GM12878 (cell line): ENCODE measurements around the gene MARCHF2. TPM values are rescaled to one million over a fixed set of nuclear protein-coding genes. Genes with fewer than 3 reads are reported as not detected.
A peak's percentile ranks its signal among the peaks of the same experiment; 100 is the strongest.

ENCODE experiments used
- ATAC-seq: fragments of 200-7000 bp; cut with Tn5 transposase; 3 replicates; pipeline ENCODE4 v1.9.1; 2020; ENCODE audit warnings: mild to moderate bottlenecking, moderate library complexity
- BruUV-seq: library from RNA; stranded (reverse); fragments of 400-500 nt; replicated peaks from 2 replicates; lab custom pipeline; 2021; lab: Mats Ljungman, UMichigan
- CTCF ChIA-PET: fragments of 300-600 bp; sonication (Branson Sonifier 250); formaldehyde crosslinking; extraction: SDS; loops from one replicate; lab custom pipeline; 2021; ENCODE audit warnings: inconsistent platforms; lab: Yijun Ruan, JAX
- POLR2A ChIA-PET: fragments of 350-600 bp; formaldehyde crosslinking; extraction: SDS; loops from one replicate; lab custom pipeline; 2021; ENCODE audit warnings: inconsistent platforms; lab: Charles Lee
- RAD21 ChIA-PET: fragments of 300-600 bp; sonication (Branson Sonifier 250); formaldehyde crosslinking; loops from one replicate; lab custom pipeline; 2023; ENCODE audit warnings: antibody characterized with exemption; ENCODE audit not compliant: unreplicated experiment; lab: Charles Lee
- SMC1A ChIA-PET: fragments of 300-600 bp; sonication (Branson Sonifier 250); formaldehyde crosslinking; loops from one replicate; lab custom pipeline; 2023; ENCODE audit not compliant: unreplicated experiment, uncharacterized antibody; lab: Charles Lee
- DNase-seq: peaks from one replicate; pipeline ENCODE4 v3.0.0-alpha.2; 2011; ENCODE audit warnings: low read depth, low spot score
- FAIRE-seq: peaks from 3 replicates; lab custom pipeline; 2011; peaks lifted over from hg19 to GRCh38; lab: Jason Lieb, UNC
- H2AFZ ChIP-seq: 2 replicates; pipeline ENCODE4 v1.6.0; 2011; ENCODE audit warnings: low read depth, low read length, control low read depth; ENCODE audit not compliant: control insufficient read depth
- H3K27ac ChIP-seq: 2 replicates; pipeline ENCODE4 v1.5.1; 2011; ENCODE audit warnings: control low read depth; ENCODE audit not compliant: control insufficient read depth, insufficient read depth
- H3K27me3 ChIP-seq, 2 experiments: replicated peaks in 1 of 2; 2 replicates each; pipeline versions ENCODE4 v1.6.0 to v1.6.1; 2011; ENCODE audit warnings: low read length in 1 of 2; ENCODE audit not compliant: control insufficient read depth in 2 of 2, insufficient read depth in 2 of 2
- H3K36me3 ChIP-seq, 2 experiments: 2 replicates each; pipeline ENCODE4 v1.5.1; 2011; ENCODE audit warnings: low read length in 1 of 2; ENCODE audit not compliant: control insufficient read depth in 2 of 2, insufficient read depth in 2 of 2
- H3K4me1 ChIP-seq: 2 replicates; pipeline ENCODE4 v1.6.1; 2011; ENCODE audit warnings: mild to moderate bottlenecking, low read length, moderate library complexity, mixed read lengths; ENCODE audit not compliant: control insufficient read depth, insufficient read depth
- H3K4me2 ChIP-seq: 2 replicates; pipeline ENCODE4 v1.6.0; 2011; ENCODE audit warnings: control low read depth; ENCODE audit not compliant: control insufficient read depth, insufficient read depth
- H3K4me3 ChIP-seq: fragments of 200-600 bp; sonication (generic); 2 replicates; pipeline ENCODE4 v1.5.1; 2016
- H3K79me2 ChIP-seq: 2 replicates; pipeline ENCODE4 v1.6.0; 2011; ENCODE audit warnings: low read length; ENCODE audit not compliant: control insufficient read depth, insufficient read depth
- H3K9ac ChIP-seq: 2 replicates; pipeline ENCODE4 v1.8.0; 2011; ENCODE audit warnings: low read length, control low read depth, mixed read lengths; ENCODE audit not compliant: control insufficient read depth, insufficient read depth
- H3K9me3 ChIP-seq: replicated peaks from 3 replicates; pipeline ENCODE4 v1.5.1; 2011; ENCODE audit warnings: mild to moderate bottlenecking, low read length; ENCODE audit not compliant: control insufficient read depth, insufficient read depth
- H4K20me1 ChIP-seq: 2 replicates; pipeline ENCODE4 v1.6.0; 2011; ENCODE audit not compliant: control insufficient read depth, insufficient read depth
- BHLHE40 ChIP-seq, 2 experiments: fragments of 450-650 bp in 1 of 2; IDR thresholded peaks; 2 replicates each; pipeline ENCODE4 v1.6.1; 2011 to 2017; ENCODE audit warnings: low read depth in 2 of 2, borderline replicate concordance in 1 of 2, improper control_type of control experiment in 1 of 2, low read length in 1 of 2, mild to moderate bottlenecking in 1 of 2
- BMI1 ChIP-seq: fragments of 450-650 bp; IDR thresholded peaks from 2 replicates; pipeline ENCODE4 v1.6.1; 2016; ENCODE audit warnings: mild to moderate bottlenecking, moderate library complexity, borderline replicate concordance
- CREB1 ChIP-seq: IDR thresholded peaks from 2 replicates; pipeline ENCODE4 v1.6.1; 2012; ENCODE audit warnings: low read depth, mild to moderate bottlenecking, inconsistent platforms
- DPF2 ChIP-seq: fragments of 450-650 bp; IDR thresholded peaks from 2 replicates; pipeline ENCODE4 v1.6.1; 2017; ENCODE audit warnings: mild to moderate bottlenecking
- EGR1 ChIP-seq, 2 experiments: IDR thresholded peaks; 1 replicate in 1 of 2; 2 replicates in 1 of 2; pipeline ENCODE4 v1.6.1; 2011 to 2012; ENCODE audit warnings: low read depth in 2 of 2, low read length in 2 of 2, borderline replicate concordance in 1 of 2, mild to moderate bottlenecking in 1 of 2, moderate library complexity in 1 of 2
- FOS ChIP-seq: IDR thresholded peaks from 3 replicates; pipeline ENCODE4 v1.6.1; 2011; ENCODE audit warnings: borderline replicate concordance; ENCODE audit not compliant: insufficient read length; ENCODE audit errors: extremely low read depth
- IRF4 ChIP-seq: IDR thresholded peaks from 2 replicates; pipeline ENCODE4 v1.6.1; 2011; ENCODE audit warnings: low read depth, low read length
- LARP7 ChIP-seq: fragments of 450-650 bp; IDR thresholded peaks from 2 replicates; pipeline ENCODE4 v1.6.1; 2017; ENCODE audit warnings: mild to moderate bottlenecking
- NR2C2 ChIP-seq: IDR thresholded peaks from 2 replicates; pipeline ENCODE4 v1.6.1; 2011; ENCODE audit warnings: borderline replicate concordance, low read depth; ENCODE audit not compliant: control insufficient read depth, insufficient read length
- SPI1 ChIP-seq: IDR thresholded peaks from 2 replicates; pipeline ENCODE4 v1.6.1; 2011; ENCODE audit warnings: low read depth, mild to moderate bottlenecking, low read length, moderate library complexity, borderline replicate concordance; ENCODE audit not compliant: insufficient read depth
- STAT1 ChIP-seq: fragments of 450-650 bp; conservative IDR thresholded peaks from 2 replicates; pipeline ENCODE4 v1.6.1; 2014; ENCODE audit warnings: antibody characterized with exemption, mild to moderate bottlenecking
- STAT3 ChIP-seq: IDR thresholded peaks from 2 replicates; pipeline ENCODE4 v1.6.1; 2011; ENCODE audit warnings: low read depth, low read length, improper control_type of control experiment
- whole genome bisulfite sequencing: methylation state at CpG from one replicate; pipeline ENCODE4 v1.1.6; 2016; ENCODE audit warnings: low lambda C conversion rate; ENCODE audit not compliant: insufficient replicate concordance, insufficient coverage; ENCODE audit errors: missing lambda C conversion rate; 5-methylcytosine and 5-hydroxymethylcytosine counted together
- in situ Hi-C: fragments of 300-500 bp; cut with MboI; formaldehyde crosslinking; loops from 9 replicates; pipeline ENCODE4 v1.14.3; 2018; ENCODE audit warnings: mixed read lengths
- intact Hi-C: fragments of 100-400 bp; cut with micrococcal nuclease; formaldehyde crosslinking; loops from one replicate; pipeline ENCODE4 v1.14.2; 2022; ENCODE audit not compliant: unreplicated experiment
- polyA plus RNA-seq, 11 experiments: library from polyadenylated mRNA; depleted of rRNA in 4 of 11; unstranded in 6 of 11; stranded (reverse) in 5 of 11; fragments of >200 nt; fragmentation: Nextera tagmentation in 4 of 11; fragmentation: Illumina TruSeq in 1 of 11; extraction: Ambion mirVana in 4 of 11; extraction: Trizol in 1 of 11; gene quantifications; 1 replicate in 1 of 11; 2 replicates in 10 of 11; pipeline versions ENCODE4 v1.2.1 to v1.2.3, GENCODE V29; 2011 to 2016; ENCODE audit warnings: inconsistent platforms in 2 of 11, missing spikeins in 2 of 11, low read depth in 1 of 11
- total RNA-seq, 4 experiments: library from RNA; depleted of rRNA in 3 of 4; stranded (reverse); fragments of >200 nt in 3 of 4; fragmentation: Illumina TruSeq in 1 of 4; extraction: Trizol in 1 of 4; gene quantifications; 2 replicates each; pipeline versions ENCODE4 v1.2.1 to v1.2.3, GENCODE V29; 2013 to 2021
- TF ChIP-seq, protein P1 (sequence below): fragments of 450-650 bp; formaldehyde crosslinking; IDR thresholded peaks from 2 replicates; pipeline ENCODE4 v1.4.0; 2022; ENCODE audit warnings: mild to moderate bottlenecking, moderate library complexity
- TF ChIP-seq, protein P2 (sequence below): fragments of 450-650 bp; IDR thresholded peaks from 2 replicates; pipeline ENCODE4 v1.6.1; 2018; ENCODE audit warnings: mild to moderate bottlenecking, low read depth, moderate library complexity; ENCODE audit not compliant: partially characterized antibody
- TF ChIP-seq, protein P3 (sequence below): fragments of 450-650 bp; IDR thresholded peaks from 2 replicates; pipeline ENCODE4 v1.6.1; 2014; ENCODE audit warnings: mild to moderate bottlenecking

Gene MARCHF2
- total and polyA plus RNA-seq, 10 of the 15 experiments (the other 5 are each of a cell fraction or from before 2014, with no cell fraction given): 1.6 to 30.3 (median 10.8) TPM

DNA sequence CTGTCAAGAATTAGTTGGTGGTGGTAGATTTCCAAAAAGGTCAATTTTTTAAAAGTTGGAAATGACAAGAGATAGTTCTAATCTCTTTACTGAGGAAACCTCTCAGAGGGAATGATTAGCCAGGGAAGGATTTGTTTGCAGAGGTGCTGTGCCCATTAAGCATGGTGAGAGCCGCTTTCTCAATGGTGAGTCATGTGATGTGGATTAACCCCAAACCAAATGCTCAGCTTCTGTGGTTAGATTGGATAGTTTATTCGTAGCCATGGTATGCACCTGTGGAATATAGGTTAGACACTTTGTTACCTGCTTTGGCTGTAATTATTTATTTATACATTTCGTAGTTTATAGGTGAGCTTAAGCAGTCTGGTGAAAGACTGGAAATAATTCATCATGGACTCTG, 38.8 kb downstream of the MARCHF2 start (continued):
- TF ChIP-seq, protein P1, sequence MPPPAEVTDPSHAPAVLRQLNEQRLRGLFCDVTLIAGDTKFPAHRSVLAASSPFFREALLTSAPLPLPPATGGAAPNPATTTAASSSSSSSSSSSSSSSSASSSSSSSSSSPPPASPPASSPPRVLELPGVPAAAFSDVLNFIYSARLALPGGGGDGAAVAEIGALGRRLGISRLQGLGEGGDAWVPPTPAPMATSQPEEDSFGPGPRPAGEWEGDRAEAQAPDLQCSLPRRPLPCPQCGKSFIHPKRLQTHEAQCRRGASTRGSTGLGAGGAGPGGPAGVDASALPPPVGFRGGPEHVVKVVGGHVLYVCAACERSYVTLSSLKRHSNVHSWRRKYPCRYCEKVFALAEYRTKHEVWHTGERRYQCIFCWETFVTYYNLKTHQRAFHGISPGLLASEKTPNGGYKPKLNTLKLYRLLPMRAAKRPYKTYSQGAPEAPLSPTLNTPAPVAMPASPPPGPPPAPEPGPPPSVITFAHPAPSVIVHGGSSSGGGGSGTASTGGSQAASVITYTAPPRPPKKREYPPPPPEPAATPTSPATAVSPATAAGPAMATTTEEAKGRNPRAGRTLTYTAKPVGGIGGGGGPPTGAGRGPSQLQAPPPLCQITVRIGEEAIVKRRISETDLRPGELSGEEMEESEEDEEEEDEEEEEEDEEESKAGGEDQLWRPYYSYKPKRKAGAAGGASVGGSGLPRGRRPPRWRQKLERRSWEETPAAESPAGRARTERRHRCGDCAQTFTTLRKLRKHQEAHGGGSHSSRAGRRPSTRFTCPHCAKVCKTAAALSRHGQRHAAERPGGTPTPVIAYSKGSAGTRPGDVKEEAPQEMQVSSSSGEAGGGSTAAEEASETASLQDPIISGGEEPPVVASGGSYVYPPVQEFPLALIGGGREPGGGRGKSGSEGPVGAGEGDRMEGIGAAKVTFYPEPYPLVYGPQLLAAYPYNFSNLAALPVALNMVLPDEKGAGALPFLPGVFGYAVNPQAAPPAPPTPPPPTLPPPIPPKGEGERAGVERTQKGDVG (CRISPR knock-in tag): no peak
- no peak for TF ChIP-seq IRF4

DNA sequence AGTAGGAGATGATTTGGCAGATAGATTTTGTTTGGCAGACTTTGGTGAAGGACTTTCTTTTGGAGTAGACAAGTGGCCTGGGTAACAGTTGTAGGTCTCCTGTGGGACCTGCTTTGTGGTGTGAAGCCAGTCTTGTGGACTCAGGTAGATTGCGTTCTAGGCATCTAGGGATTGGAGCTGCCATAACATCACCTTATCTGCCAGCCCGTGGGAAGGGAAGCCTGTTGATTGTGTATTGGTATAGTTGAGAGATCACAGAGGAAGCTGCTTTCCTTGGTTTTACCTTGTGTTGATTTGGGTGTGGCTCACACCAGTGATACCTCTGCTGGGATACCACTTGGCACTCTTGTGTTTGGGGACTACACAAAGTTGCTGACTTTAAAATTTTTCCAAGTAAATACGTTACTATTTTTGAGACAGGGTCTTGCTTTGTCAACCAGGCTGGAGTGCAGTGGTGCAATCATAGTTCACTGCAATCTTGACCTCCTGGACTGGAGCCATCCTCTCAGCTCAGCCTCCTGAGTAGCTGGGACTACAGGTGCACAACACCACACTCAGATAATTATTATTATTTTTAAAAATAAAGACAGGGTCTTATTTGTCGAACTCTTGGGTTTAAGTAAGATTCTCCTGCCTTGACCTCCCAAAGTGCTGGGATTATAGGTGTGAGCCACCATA, 39.5 kb downstream of the MARCHF2 start:
- peaks cover 33% of the 10 kb centered on the region for H4K20me1 ChIP-seq
- in situ Hi-C loops (no loop called here), intact Hi-C loops (no loop called here)
- DNase-seq (no peak), ATAC-seq (no peak), FAIRE-seq (no peak)
- no peak overlapping the region for H3K4me3 ChIP-seq
- ChIA-PET CTCF (interaction anchor here (0.9 to 1.4 kb wide), 2 partner anchors 55 to 126 kb away, joined by 3 read pairs; no protein-coding TSS in a partner anchor), SMC1A (interaction anchor here (1.0 kb wide), 1 partner anchor 9 kb away, joined by 3 read pairs; no protein-coding TSS in a partner anchor), RAD21 (interaction anchor here (0.5 to 1.0 kb wide), 2 partner anchors 40 to 52 kb away, joined by 3 read pairs; partner anchors contain the start of gene MARCHF2), POLR2A (no interaction called here)
- 0 out of 2 replicates have a peak overlapping the region, but pooled peaks have one; percentile 28 for H3K4me2 ChIP-seq
- no peaks in the 10 kb centered on the region for H3K27me3 ChIP-seq
- no peak overlapping the region for H2AFZ ChIP-seq
- H3K79me2 ChIP-seq: peaks cover 94% of the 10 kb centered on the region
- H3K4me1 ChIP-seq: peaks cover 10% of the 10 kb centered on the region
- no peak overlapping the region for H3K9ac ChIP-seq
- no TSS peak for BruUV-seq
- no peak overlapping the region for H3K27ac ChIP-seq
- H3K9me3 ChIP-seq: no peaks in the 10 kb centered on the region
- H3K36me3 ChIP-seq: peaks cover 12 to 27% of the 10 kb centered on the region in 2 experiments; a peak in 3 of 4 replicates
- WGBS: 22% methylated on average over 4 of the region's 4 CpGs
- no peak for TF ChIP-seq CREB1
- no peak for TF ChIP-seq STAT1
- no peak for TF ChIP-seq EGR1 (IDR thresholded peaks at IDR 0.05; ENCODE audit: borderline replicate concordance in 1 of 2, low read depth in 2 of 2, low read length in 2 of 2)
- TF ChIP-seq SPI1: no peak
- TF ChIP-seq DPF2: no peak
- no peak for TF ChIP-seq LARP7
- no peak for TF ChIP-seq FOS
- no peak for TF ChIP-seq NR2C2
- no peak for TF ChIP-seq BMI1
- no peak for TF ChIP-seq BHLHE40 (IDR thresholded peaks at IDR 0.05; ENCODE audit: borderline replicate concordance in 1 of 2, low read depth in 2 of 2, low read length in 1 of 2)
- TF ChIP-seq STAT3: no peak
- TF ChIP-seq, protein P2, sequence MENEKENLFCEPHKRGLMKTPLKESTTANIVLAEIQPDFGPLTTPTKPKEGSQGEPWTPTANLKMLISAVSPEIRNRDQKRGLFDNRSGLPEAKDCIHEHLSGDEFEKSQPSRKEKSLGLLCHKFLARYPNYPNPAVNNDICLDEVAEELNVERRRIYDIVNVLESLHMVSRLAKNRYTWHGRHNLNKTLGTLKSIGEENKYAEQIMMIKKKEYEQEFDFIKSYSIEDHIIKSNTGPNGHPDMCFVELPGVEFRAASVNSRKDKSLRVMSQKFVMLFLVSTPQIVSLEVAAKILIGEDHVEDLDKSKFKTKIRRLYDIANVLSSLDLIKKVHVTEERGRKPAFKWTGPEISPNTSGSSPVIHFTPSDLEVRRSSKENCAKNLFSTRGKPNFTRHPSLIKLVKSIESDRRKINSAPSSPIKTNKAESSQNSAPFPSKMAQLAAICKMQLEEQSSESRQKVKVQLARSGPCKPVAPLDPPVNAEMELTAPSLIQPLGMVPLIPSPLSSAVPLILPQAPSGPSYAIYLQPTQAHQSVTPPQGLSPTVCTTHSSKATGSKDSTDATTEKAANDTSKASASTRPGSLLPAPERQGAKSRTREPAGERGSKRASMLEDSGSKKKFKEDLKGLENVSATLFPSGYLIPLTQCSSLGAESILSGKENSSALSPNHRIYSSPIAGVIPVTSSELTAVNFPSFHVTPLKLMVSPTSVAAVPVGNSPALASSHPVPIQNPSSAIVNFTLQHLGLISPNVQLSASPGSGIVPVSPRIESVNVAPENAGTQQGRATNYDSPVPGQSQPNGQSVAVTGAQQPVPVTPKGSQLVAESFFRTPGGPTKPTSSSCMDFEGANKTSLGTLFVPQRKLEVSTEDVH: no peak
- TF ChIP-seq, protein P3, sequence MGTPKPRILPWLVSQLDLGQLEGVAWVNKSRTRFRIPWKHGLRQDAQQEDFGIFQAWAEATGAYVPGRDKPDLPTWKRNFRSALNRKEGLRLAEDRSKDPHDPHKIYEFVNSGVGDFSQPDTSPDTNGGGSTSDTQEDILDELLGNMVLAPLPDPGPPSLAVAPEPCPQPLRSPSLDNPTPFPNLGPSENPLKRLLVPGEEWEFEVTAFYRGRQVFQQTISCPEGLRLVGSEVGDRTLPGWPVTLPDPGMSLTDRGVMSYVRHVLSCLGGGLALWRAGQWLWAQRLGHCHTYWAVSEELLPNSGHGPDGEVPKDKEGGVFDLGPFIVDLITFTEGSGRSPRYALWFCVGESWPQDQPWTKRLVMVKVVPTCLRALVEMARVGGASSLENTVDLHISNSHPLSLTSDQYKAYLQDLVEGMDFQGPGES: no peak
